Naive B cell (primary cell): ENCODE data around the gene YIPF7. TPM values are rescaled to one million over a fixed set of nuclear protein-coding genes. Genes with fewer than 3 reads are reported as not detected.

Experiments used
- ATAC-seq, 2 donors: fragments of 150-1000 bp; cut with Tn5 transposase; 2 replicates each; pipeline ENCODE4 v1.10.0; 2021; ENCODE audit warnings: low read depth in 2 of 2, mild to moderate bottlenecking in 2 of 2, moderate library complexity in 2 of 2
- DNase-seq: peaks from one replicate; pipeline ENCODE4 v3.0.0; 2022
- H3K27ac Mint-ChIP-seq, 6 donors: one replicate each; pipeline ENCODE4 v1.8.0; 2020 to 2022; ENCODE audit warnings: mild to moderate bottlenecking in 6 of 6, mixed read lengths in 6 of 6, moderate library complexity in 5 of 6, inconsistent platforms in 2 of 6
- H3K27me3 Mint-ChIP-seq, 3 donors: one replicate each; pipeline ENCODE4 v1.8.0; 2021 to 2022; ENCODE audit warnings: mixed read lengths in 3 of 3, mild to moderate bottlenecking in 1 of 3
- H3K36me3 Mint-ChIP-seq, 2 donors: one replicate each; pipeline ENCODE4 v1.8.0; 2020 to 2022; ENCODE audit warnings: mixed read lengths in 2 of 2, inconsistent platforms in 1 of 2, mild to moderate bottlenecking in 1 of 2
- H3K4me1 Mint-ChIP-seq, 3 donors: one replicate each; pipeline ENCODE4 v1.8.0; 2020 to 2022; ENCODE audit warnings: mixed read lengths in 3 of 3, inconsistent platforms in 1 of 3, mild to moderate bottlenecking in 1 of 3, moderate library complexity in 1 of 3
- H3K4me3 Mint-ChIP-seq, 8 donors: one replicate each; pipeline ENCODE4 v1.8.0; 2020 to 2022; ENCODE audit warnings: mild to moderate bottlenecking in 8 of 8, mixed read lengths in 8 of 8, moderate library complexity in 8 of 8, inconsistent platforms in 2 of 8
- H3K9me3 Mint-ChIP-seq, 7 donors: one replicate each; pipeline ENCODE4 v1.8.0; 2020 to 2022; ENCODE audit warnings: mixed read lengths in 7 of 7, mild to moderate bottlenecking in 5 of 7, inconsistent platforms in 2 of 7, moderate library complexity in 1 of 7
- polyA plus RNA-seq, 6 donors: library from polyadenylated mRNA; unstranded; fragments of 300-500 nt; fragmentation: Illumina TruSeq; gene quantifications; one replicate each; pipeline ENCODE4 v1.2.3, GENCODE V29; 2021; ENCODE audit warnings: low read depth in 6 of 6

YIPF7 gene
- polyA plus RNA-seq, 6 donors from 2014 or later = not detected

DNA sequence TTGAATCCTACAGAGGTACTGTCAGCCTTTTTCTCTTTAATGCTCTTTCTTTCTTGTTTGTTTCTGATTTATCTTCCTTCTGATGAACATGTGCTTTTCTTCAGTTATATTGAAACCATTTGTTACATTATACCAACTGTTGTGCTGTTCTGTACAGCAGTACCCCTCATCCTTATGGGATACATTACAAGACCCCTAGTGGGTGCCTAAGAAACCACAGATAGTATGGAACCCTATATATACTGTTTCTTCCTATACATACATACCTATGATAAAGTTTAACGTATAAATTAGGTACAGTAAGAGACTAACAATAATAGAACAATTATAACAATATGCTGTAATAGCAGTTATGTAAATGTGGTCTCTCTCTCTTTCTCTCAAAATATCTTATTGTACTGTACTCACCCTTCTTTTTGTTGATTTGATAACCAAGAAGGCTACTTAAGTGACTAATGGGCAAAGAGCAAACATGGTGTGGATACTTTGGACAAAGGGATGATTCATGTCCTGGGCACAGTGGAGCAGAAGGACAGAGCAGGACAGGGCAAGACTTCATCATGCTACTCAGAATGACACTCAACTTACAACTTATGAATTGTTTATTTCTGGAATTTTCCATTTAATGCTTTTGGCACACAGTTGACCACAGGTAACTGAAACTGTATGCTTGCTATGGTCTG, 10.7 kb upstream of the YIPF7 start:
- H3K27ac Mint-ChIP-seq = peak overlapping the region in 1 of 6 donors; percentile 1
- no peaks in the 10 kb centered on the region for H3K4me1 Mint-ChIP-seq
- ATAC-seq = no peak
- H3K9me3 Mint-ChIP-seq = no peaks in the 10 kb centered on the region
- no peaks in the 10 kb centered on the region for H3K36me3 Mint-ChIP-seq
- H3K4me3 Mint-ChIP-seq = no peak overlapping the region
- H3K27me3 Mint-ChIP-seq = peaks cover 10 to 22% (median 10%) of the 10 kb centered on the region in 3 donors
- no peak for DNase-seq

DNA sequence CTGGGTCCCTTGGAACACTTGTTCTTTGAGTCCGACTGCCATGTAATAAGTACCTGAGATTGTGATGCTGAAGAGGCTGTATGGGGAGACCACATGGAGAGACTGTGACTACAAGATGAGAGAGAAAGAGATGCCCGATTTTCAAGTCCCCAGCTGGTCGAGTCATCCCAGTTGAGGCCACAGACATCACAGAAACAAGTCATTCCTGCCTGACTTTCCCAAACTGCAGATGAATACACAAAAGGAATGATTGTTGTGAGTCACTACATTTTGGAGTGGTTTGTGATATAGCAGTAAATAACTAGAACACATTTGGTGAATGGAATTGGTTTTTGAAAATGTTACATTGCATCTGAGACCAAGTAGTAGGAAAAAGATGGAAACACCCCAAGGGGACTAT, 9.0 kb upstream of the YIPF7 start:
- no peaks in the 10 kb centered on the region for H3K9me3 Mint-ChIP-seq
- H3K27me3 Mint-ChIP-seq = peaks cover 9 to 22% (median 10%) of the 10 kb centered on the region in 3 donors
- H3K4me1 Mint-ChIP-seq = no peaks in the 10 kb centered on the region
- DNase-seq (no peak), ATAC-seq (no peak)
- H3K4me3 Mint-ChIP-seq = no peak overlapping the region
- peak overlapping the region in 1 of 6 donors; percentile 45 for H3K27ac Mint-ChIP-seq
- no peaks in the 10 kb centered on the region for H3K36me3 Mint-ChIP-seq

DNA sequence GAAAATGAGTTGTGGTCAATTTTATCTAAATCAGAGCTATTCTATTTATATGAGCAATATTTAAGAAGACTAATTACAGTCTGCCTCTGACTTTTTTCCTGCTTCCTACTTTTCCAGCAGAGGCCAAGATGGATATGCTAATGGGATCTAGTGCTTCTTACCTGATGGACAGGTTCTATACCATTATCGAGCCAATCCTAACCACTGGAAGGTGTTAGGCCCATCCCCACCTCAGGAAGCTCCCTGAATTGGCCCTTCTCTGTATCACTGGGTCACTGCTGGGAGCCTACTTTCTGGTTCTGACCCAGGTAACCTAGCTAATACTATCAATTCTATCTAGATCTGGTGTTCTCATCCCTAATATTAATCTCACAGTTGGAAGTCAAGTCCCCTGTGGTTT, 577 bp upstream of the YIPF7 start:
- Mint-ChIP-seq H3K27ac (no peak overlapping the region), H3K36me3 (no peaks in the 10 kb centered on the region), H3K4me1 (no peaks in the 10 kb centered on the region), H3K27me3 (peaks cover 15 to 30% (median 16%) of the 10 kb centered on the region in 3 donors), H3K9me3 (no peaks in the 10 kb centered on the region), H3K4me3 (no peak overlapping the region)
- DNase-seq = no peak
- no peak for ATAC-seq

GRCh38 chr4:44646151-44646550, 5.3 kb downstream of the YIPF7 start:
- peaks cover 7 to 19% (median 10%) of the 10 kb centered on the region in 3 donors for H3K27me3 Mint-ChIP-seq
- H3K36me3 Mint-ChIP-seq = peaks cover 18 to 20% of the 10 kb centered on the region in 2 donors
- ATAC-seq = no peak
- peaks cover 5 to 31% (median 23%) of the 10 kb centered on the region in 7 donors for H3K9me3 Mint-ChIP-seq
- no peaks in the 10 kb centered on the region for H3K4me1 Mint-ChIP-seq
- no peak overlapping the region for H3K27ac Mint-ChIP-seq
- no peak overlapping the region for H3K4me3 Mint-ChIP-seq
- no peak for DNase-seq

DNA sequence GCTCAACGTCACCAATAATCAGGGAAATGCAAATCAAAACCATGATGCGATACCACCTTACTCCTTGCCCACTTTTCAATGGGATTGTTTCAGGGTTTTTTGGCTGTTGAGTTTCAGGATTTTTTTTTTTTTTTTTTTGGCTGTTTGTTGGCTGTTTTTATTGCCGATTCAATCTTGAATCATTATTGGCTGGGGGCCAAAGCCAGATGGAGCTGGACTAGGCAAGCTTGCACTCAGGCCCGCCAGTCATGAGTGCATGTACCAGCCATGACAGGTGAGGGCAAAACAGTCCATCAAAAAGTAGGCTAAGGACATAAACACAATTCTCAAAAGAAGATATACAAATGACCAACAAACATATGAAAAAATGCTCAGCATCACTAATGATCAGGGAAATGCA, 13.3 kb downstream of the YIPF7 start:
- H3K9me3 Mint-ChIP-seq = peaks cover 5 to 8% (median 6%) of the 10 kb centered on the region in 7 donors
- H3K4me3 Mint-ChIP-seq = no peak overlapping the region
- peaks cover 0 to 18% (median 11%) of the 10 kb centered on the region in 3 donors for H3K27me3 Mint-ChIP-seq
- no peak for ATAC-seq
- no peak for DNase-seq
- no peaks in the 10 kb centered on the region for H3K4me1 Mint-ChIP-seq
- H3K36me3 Mint-ChIP-seq = peaks cover 5 to 7% of the 10 kb centered on the region in 2 donors
- H3K27ac Mint-ChIP-seq = no peak overlapping the region

- Mint-ChIP-seq H3K4me3 (no peak overlapping the region), H3K27ac (no peak overlapping the region), H3K36me3 (no peaks in the 10 kb centered on the region), H3K4me1 (peaks cover 0 to 5% (median 0%) of the 10 kb centered on the region in 3 donors), H3K27me3 (peaks cover 0 to 12% (median 5%) of the 10 kb centered on the region in 3 donors), H3K9me3 (no peaks in the 10 kb centered on the region)
- DNase-seq (no peak), ATAC-seq (no peak)
Observed at GRCh38 chr4:44632733-44633132, 18.7 kb downstream of the YIPF7 start.

- no peaks in the 10 kb centered on the region for H3K36me3 Mint-ChIP-seq
- no peak for DNase-seq
- H3K4me3 Mint-ChIP-seq = no peak overlapping the region
- no peak overlapping the region for H3K27ac Mint-ChIP-seq
- ATAC-seq = no peak
- H3K27me3 Mint-ChIP-seq = peaks cover 0 to 12% (median 5%) of the 10 kb centered on the region in 3 donors
- H3K9me3 Mint-ChIP-seq = no peaks in the 10 kb centered on the region
- H3K4me1 Mint-ChIP-seq = peaks cover 0 to 5% (median 0%) of the 10 kb centered on the region in 3 donors
Observed at GRCh38 chr4:44632089-44632488, 19.3 kb downstream of the YIPF7 start.

DNA sequence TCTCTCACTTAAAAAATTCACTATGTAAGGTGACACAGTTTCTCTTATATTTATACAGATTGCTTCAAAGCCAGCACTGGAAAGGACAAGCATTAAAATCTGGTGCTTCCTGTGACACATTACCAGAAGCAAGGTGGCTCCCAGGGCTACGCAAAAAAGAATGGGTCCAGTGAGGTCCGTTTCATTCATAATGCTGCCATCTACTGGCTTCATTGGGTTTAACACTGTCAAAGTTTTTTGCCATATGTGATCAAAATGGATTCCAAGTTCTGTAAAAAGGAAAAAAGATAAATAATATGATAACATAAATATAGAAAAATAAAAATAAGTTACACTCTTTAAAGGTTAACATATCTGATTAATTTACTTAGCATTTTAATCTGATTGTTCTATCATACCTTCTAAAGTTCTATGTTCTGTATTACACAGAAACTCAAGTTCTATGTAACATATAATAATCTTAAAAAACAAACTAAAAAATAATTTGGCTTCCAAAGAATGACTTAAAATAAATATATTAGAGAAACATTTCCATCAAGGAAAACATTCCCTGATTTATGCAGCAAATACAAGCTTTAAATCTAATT, 22.1 kb downstream of the YIPF7 start:
- peak; percentile 81 to 85 for ATAC-seq
- peak; percentile 23 for DNase-seq
- peaks cover 0 to 5% (median 0%) of the 10 kb centered on the region in 3 donors for H3K4me1 Mint-ChIP-seq
- no peaks in the 10 kb centered on the region for H3K27me3 Mint-ChIP-seq
- peak overlapping the region in 2 of 6 donors; percentile 17 to 52 for H3K27ac Mint-ChIP-seq
- no peaks in the 10 kb centered on the region for H3K36me3 Mint-ChIP-seq
- no peak overlapping the region for H3K4me3 Mint-ChIP-seq
- no peaks in the 10 kb centered on the region for H3K9me3 Mint-ChIP-seq

- Mint-ChIP-seq H3K27me3 (peaks cover 0 to 4% (median 0%) of the 10 kb centered on the region in 3 donors), H3K9me3 (no peaks in the 10 kb centered on the region), H3K4me1 (no peaks in the 10 kb centered on the region), H3K4me3 (no peak overlapping the region), H3K36me3 (no peaks in the 10 kb centered on the region), H3K27ac (no peak overlapping the region)
- DNase-seq (no peak), ATAC-seq (no peak)
Observed at GRCh38 chr4:44623676-44624075, 27.7 kb downstream of the YIPF7 start.

- H3K36me3 Mint-ChIP-seq = no peaks in the 10 kb centered on the region
- H3K4me1 Mint-ChIP-seq = no peaks in the 10 kb centered on the region
- DNase-seq (no peak), ATAC-seq (no peak)
- no peak overlapping the region for H3K27ac Mint-ChIP-seq
- H3K4me3 Mint-ChIP-seq = no peak overlapping the region
- H3K27me3 Mint-ChIP-seq = peaks cover 0 to 5% (median 0%) of the 10 kb centered on the region in 3 donors
- no peaks in the 10 kb centered on the region for H3K9me3 Mint-ChIP-seq
Observed at GRCh38 chr4:44616621-44617020, 34.8 kb downstream of the YIPF7 start.

DNA sequence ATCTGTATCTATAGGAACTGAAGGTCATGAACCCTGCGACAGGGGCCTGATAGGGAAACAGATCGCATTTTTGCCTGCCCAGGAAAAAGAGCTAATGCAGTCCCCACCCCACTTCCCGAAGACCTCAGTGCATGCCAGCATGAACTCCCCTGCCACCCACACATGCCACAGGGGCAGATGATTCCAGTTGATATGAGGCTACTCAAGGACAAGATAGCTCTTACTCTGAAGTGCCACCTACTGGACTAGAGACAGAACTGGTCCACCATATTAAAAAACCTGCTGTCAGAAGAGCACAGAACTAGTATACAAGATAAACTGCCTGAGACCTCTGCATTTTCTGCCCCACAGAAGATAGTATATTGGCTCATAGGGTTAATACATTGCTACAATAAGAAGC, 68.0 kb downstream of the YIPF7 start:
- H3K27me3 Mint-ChIP-seq = no peaks in the 10 kb centered on the region
- no peak overlapping the region for H3K4me3 Mint-ChIP-seq
- no peaks in the 10 kb centered on the region for H3K4me1 Mint-ChIP-seq
- ATAC-seq = no peak
- no peak overlapping the region for H3K27ac Mint-ChIP-seq
- peaks cover 0 to 23% (median 7%) of the 10 kb centered on the region in 7 donors for H3K9me3 Mint-ChIP-seq
- no peak for DNase-seq
- H3K36me3 Mint-ChIP-seq = no peaks in the 10 kb centered on the region

DNA sequence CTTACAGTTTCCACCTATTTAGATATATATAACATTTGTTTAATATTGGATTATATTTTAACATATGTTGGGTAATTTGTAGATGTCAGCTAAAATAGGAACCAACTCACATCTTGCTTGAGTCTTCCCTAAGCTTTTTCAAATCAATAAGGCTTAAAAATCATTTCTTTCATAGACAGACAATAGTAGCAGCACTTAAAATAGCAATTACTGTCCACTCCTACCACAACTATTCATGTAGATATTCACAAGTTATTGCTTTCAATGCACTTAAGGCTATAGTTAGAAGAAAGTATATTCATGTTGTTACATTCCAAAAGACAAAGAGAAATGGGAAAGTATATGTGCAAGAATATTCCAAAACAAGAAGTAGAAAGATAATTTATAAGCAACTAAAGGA, 71.2 kb downstream of the YIPF7 start:
- no peaks in the 10 kb centered on the region for H3K36me3 Mint-ChIP-seq
- no peak overlapping the region for H3K27ac Mint-ChIP-seq
- peaks cover 0 to 20% (median 7%) of the 10 kb centered on the region in 7 donors for H3K9me3 Mint-ChIP-seq
- no peaks in the 10 kb centered on the region for H3K4me1 Mint-ChIP-seq
- no peak for ATAC-seq
- no peak overlapping the region for H3K4me3 Mint-ChIP-seq
- DNase-seq = no peak
- no peaks in the 10 kb centered on the region for H3K27me3 Mint-ChIP-seq

DNA sequence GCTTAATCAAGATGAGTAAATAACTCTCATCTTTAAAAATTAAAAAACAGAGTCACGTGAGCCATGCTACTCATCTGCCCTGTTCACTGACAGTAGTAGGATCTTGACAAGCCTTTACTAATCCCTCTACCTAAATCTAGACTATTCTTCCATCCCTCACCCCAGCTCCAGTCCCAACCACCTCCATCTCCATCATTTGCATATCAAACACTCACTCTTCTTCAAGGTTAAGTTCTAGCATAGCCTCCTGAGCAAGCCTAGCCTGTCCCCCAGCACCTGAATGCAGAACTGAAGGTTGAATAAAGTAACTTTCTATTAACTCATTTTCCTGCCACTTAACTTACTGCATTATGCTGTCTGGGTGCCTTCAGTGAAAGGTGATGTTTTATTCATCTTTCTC, 72.5 kb downstream of the YIPF7 start:
- peaks cover 0 to 8% (median 6%) of the 10 kb centered on the region in 7 donors for H3K9me3 Mint-ChIP-seq
- H3K27ac Mint-ChIP-seq = no peak overlapping the region
- H3K27me3 Mint-ChIP-seq = no peaks in the 10 kb centered on the region
- ATAC-seq (no peak), DNase-seq (no peak)
- H3K36me3 Mint-ChIP-seq = no peaks in the 10 kb centered on the region
- no peak overlapping the region for H3K4me3 Mint-ChIP-seq
- H3K4me1 Mint-ChIP-seq = no peaks in the 10 kb centered on the region
